ENCODE measurements around the gene NBL1. TPM values are rescaled to one million over a fixed set of nuclear protein-coding genes. Genes with fewer than 3 reads are reported as not detected.
A peak's percentile ranks its signal among the peaks of the same experiment; 100 is the strongest.

The NBL1 gene
- total and polyA plus RNA-seq, 9 donors, result 127 to 852 (median 525) TPM

- Histone ChIP-seq H3K27ac (peak overlapping the region; percentile 96 to 98), H3K4me1 (ENCODE audit: insufficient read depth) (peaks cover 31% of the 10 kb centered on the region), H3K9me3 (no peaks in the 10 kb centered on the region), H3K4me3 (peak overlapping the region; percentile 65), H3K36me3 (no peaks in the 10 kb centered on the region), H3K27me3 (no peaks in the 10 kb centered on the region)
- TF ChIP-seq CTCF (IDR thresholded peaks at IDR 0.05) (no peak), EP300 (IDR thresholded peaks at IDR 0.05) (no peak), POLR2A (IDR thresholded peaks at IDR 0.05) (no peak)
- peak; percentile 68 to 79 (median 79) for DNase-seq
- WGBS, 3 donors, result 3 to 13% (median 6%) methylated on average over 30 of the region's 30 CpGs
- intact Hi-C loops (cut with DNase I), result loop anchor here (2.0 to 10.0 kb wide), 7 partner anchors 81 to 255 kb away; partner anchors contain the start of gene CAPZB (in 2 of the 4)
These were observed 1.5 kb downstream of the NBL1 start for GRCh38 chr1:19645411-19646251.

GRCh38 chr1:19646377-19647319, 2.5 kb downstream of the NBL1 start:
- peak in 2 of 5 donors; percentile 48 to 56 for DNase-seq

GRCh38 chr1:19647643-19648042, 3.5 kb downstream of the NBL1 start:
- peak overlapping the region; percentile 7 for H3K4me3 ChIP-seq

More at GRCh38 chr1:19646377-19647319, 2.5 kb downstream of the NBL1 start:
- Histone ChIP-seq H3K27me3 (no peaks in the 10 kb centered on the region), H3K4me3 (peak overlapping the region; percentile 65), H3K27ac (peak overlapping the region; percentile 96 to 98), H3K4me1 (ENCODE audit: insufficient read depth) (peaks cover 35% of the 10 kb centered on the region), H3K9me3 (no peaks in the 10 kb centered on the region), H3K36me3 (no peaks in the 10 kb centered on the region)
- WGBS, 3 donors, result 23 to 38% (median 32%) methylated on average over 8 to 9 of the region's 9 CpGs
- TF ChIP-seq CTCF (IDR thresholded peaks at IDR 0.05), result no peak
- intact Hi-C loops (cut with DNase I), result loop anchor here (5.0 to 10.0 kb wide), 6 partner anchors 82 to 249 kb away; partner anchors contain the start of gene CAPZB (in 2 of the 4)

More at GRCh38 chr1:19647643-19648042, 3.5 kb downstream of the NBL1 start:
- intact Hi-C loops (cut with DNase I), result loop anchor here (5.0 to 10.0 kb wide), 6 partner anchors 83 to 250 kb away; partner anchors contain the start of gene CAPZB (in 2 of the 4)
- DNase-seq, result peak; percentile 54 to 73 (median 65)
- TF ChIP-seq POLR2A (IDR thresholded peaks at IDR 0.05), result no peak
- TF ChIP-seq EP300 (IDR thresholded peaks at IDR 0.05), result no peak
- TF ChIP-seq CTCF (IDR thresholded peaks at IDR 0.05), result no peak
- Histone ChIP-seq H3K27ac (peak overlapping the region; percentile 63 to 96), H3K9me3 (no peaks in the 10 kb centered on the region), H3K4me1 (ENCODE audit: insufficient read depth) (peaks cover 40% of the 10 kb centered on the region), H3K27me3 (no peaks in the 10 kb centered on the region), H3K36me3 (no peaks in the 10 kb centered on the region)
- 17 to 26% (median 17%) methylated on average over 16 of the region's 16 CpGs for WGBS, 3 donors

All from ovary (tissue), 9 donors.